Transverse colon (tissue), 4 donors: ENCODE data around the gene DST. TPM values are rescaled to one million over a fixed set of nuclear protein-coding genes. Genes with fewer than 3 reads are reported as not detected.

Experiments used
- DNase-seq: peaks from one replicate; pipeline ENCODE4 v3.0.0-alpha.2; 2019
- H3K27ac ChIP-seq, 4 donors: fragments of 200-600 bp; sonication (generic); 2 replicates each; pipeline ENCODE4 v1.5.1; 2016 to 2018; ENCODE audit warnings: inconsistent platforms in 4 of 4
- H3K27me3 ChIP-seq: fragments of 200-600 bp; sonication (generic); 2 replicates; pipeline ENCODE4 v1.5.1; 2017; ENCODE audit warnings: inconsistent platforms
- H3K36me3 ChIP-seq, 4 donors: fragments of 200-600 bp; sonication (generic); 2 replicates each; pipeline ENCODE4 v1.5.1; 2017 to 2019; ENCODE audit warnings: inconsistent platforms in 4 of 4
- H3K4me1 ChIP-seq, 4 donors: fragments of 200-600 bp; sonication (generic); 2 replicates each; pipeline ENCODE4 v1.5.1; 2017 to 2020; ENCODE audit warnings: inconsistent platforms in 4 of 4
- H3K4me3 ChIP-seq, 4 donors: fragments of 200-600 bp; sonication (generic); 1 replicate in 1 of 4; 2 replicates in 3 of 4; pipeline versions ENCODE4 v1.5.1 to v1.6.1; 2017 to 2019; ENCODE audit warnings: inconsistent platforms in 4 of 4
- H3K9me3 ChIP-seq, 2 donors: fragments of 200-600 bp; sonication (generic); 2 replicates each; pipeline ENCODE4 v1.5.1; 2017 to 2019; ENCODE audit warnings: inconsistent platforms in 2 of 2
- EP300 ChIP-seq: sonication (generic); formaldehyde crosslinking; IDR thresholded peaks from one replicate; pipeline ENCODE4 v1.6.1; 2017; ENCODE audit warnings: antibody characterized with exemption, low read depth
- POLR2A ChIP-seq: fragments of 450-650 bp; IDR thresholded peaks from one replicate; pipeline ENCODE4 v1.6.1; 2016; ENCODE audit warnings: antibody characterized with exemption, mild to moderate bottlenecking, moderate library complexity
- POLR2AphosphoS5 ChIP-seq, 3 donors: sonication (generic); formaldehyde crosslinking; IDR thresholded peaks; one replicate each; pipeline ENCODE4 v1.6.1; 2016; ENCODE audit warnings: antibody characterized with exemption in 3 of 3
- WGBS, 2 donors: methylation state at CpG; one replicate each; pipeline ENCODE4 v1.1.5; 2018; ENCODE audit warnings: low coverage in 1 of 2; 5-methylcytosine and 5-hydroxymethylcytosine counted together
- in situ Hi-C, 4 donors: fragments of 200-750 bp; cut with MboI; loops; one replicate each; pipeline versions ENCODE4 v1.15.0 to v1.15.1; 2017; ENCODE audit warnings: low sequenced_read_pairs in 3 of 4, low pct_ligation_motif_present in 1 of 4, low pct_unique_long_range_greater_than_20kb in 1 of 4
- intact Hi-C: fragments of 100-400 bp; cut with DNase I; formaldehyde crosslinking; loops from one replicate; pipeline ENCODE4 v1.15.1; 2023; ENCODE audit warnings: low total_unique reads
- total RNA-seq, 4 donors: library from RNA; depleted of rRNA; stranded (reverse); fragments of >200 nt; gene quantifications; one replicate each; pipeline ENCODE4 v1.1.0, GENCODE V29; 2016
- TF ChIP-seq, protein P1 (sequence below), 5 experiments: fragments of 200-600 bp in 3 of 5; fragments of 450-650 bp in 2 of 5; sonication (generic) in 3 of 5; IDR thresholded peaks; 1 replicate in 2 of 5; 2 replicates in 3 of 5; pipeline ENCODE4 v1.5.1; 2016 to 2017; ENCODE audit warnings: antibody characterized with exemption in 5 of 5, inconsistent platforms in 3 of 5, mild to moderate bottlenecking in 2 of 5, moderate library complexity in 1 of 5

Gene DST
- total RNA-seq, 4 donors from 2014 or later = 280 to 535 (median 428) TPM

DNA sequence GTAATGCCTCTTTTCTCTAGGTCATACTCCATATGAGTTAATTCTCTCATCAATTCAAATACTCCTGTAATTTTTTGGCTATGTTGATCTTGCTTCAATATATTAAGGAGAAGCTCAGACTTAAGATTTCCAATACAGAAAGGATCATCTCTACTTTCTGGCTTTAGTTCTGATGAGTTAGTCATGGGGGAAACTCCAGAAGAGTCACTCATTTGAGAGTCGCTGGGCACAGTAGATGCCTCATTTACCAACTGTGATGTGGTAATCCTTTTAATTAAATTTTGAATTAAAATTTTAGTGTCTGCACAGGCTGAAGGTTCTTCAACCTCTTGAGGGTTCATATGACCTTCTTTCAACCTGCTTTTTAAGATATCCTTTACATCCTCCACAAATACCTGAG lies 38.5 kb downstream of the DST start:
- 76 to 87% methylated on average over 1 of the region's 1 CpG for WGBS, 2 donors
- in situ Hi-C loops = no loop called here
- Histone ChIP-seq H3K36me3 (peaks cover 0 to 36% (median 6%) of the 10 kb centered on the region in 4 donors), H3K4me3 (no peak overlapping the region), H3K27me3 (no peaks in the 10 kb centered on the region), H3K9me3 (no peaks in the 10 kb centered on the region), H3K27ac (no peak overlapping the region), H3K4me1 (no peaks in the 10 kb centered on the region)
- no peak for DNase-seq
- TF ChIP-seq, protein P1, sequence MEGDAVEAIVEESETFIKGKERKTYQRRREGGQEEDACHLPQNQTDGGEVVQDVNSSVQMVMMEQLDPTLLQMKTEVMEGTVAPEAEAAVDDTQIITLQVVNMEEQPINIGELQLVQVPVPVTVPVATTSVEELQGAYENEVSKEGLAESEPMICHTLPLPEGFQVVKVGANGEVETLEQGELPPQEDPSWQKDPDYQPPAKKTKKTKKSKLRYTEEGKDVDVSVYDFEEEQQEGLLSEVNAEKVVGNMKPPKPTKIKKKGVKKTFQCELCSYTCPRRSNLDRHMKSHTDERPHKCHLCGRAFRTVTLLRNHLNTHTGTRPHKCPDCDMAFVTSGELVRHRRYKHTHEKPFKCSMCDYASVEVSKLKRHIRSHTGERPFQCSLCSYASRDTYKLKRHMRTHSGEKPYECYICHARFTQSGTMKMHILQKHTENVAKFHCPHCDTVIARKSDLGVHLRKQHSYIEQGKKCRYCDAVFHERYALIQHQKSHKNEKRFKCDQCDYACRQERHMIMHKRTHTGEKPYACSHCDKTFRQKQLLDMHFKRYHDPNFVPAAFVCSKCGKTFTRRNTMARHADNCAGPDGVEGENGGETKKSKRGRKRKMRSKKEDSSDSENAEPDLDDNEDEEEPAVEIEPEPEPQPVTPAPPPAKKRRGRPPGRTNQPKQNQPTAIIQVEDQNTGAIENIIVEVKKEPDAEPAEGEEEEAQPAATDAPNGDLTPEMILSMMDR (IDR thresholded peaks at IDR 0.05) = no peak
- TF ChIP-seq POLR2AphosphoS5 (IDR thresholded peaks at IDR 0.05) (no peak), EP300 (no peak), POLR2A (no peak)
- intact Hi-C loops = no loop called here

DNA sequence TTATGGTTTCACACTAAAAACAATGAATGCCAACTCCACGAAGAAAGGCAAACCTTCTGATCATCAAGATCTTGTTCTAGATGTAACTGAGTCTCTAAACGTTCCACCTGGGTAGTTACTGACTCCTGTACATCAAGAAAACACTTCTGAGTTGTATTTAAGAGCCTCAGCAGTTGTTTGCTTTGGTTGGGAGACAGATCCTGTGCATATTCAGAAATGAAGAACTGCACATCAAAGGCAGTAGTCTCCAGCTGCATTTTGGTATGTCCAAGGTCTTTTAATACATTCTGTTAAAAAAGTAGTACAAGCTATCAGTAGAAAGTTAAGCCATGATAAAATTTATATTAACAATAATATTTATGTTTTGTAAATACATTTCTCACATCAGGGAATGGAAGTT lies 41.3 kb downstream of the DST start:
- no peak overlapping the region for H3K27ac ChIP-seq
- no peak overlapping the region for H3K4me3 ChIP-seq
- no peaks in the 10 kb centered on the region for H3K4me1 ChIP-seq
- no peak for TF ChIP-seq EP300
- TF ChIP-seq, protein P1 (IDR thresholded peaks at IDR 0.05) = no peak
- TF ChIP-seq POLR2A = no peak
- no peak for TF ChIP-seq POLR2AphosphoS5 (IDR thresholded peaks at IDR 0.05)
- no peak for DNase-seq
- in situ Hi-C loops (no loop called here), intact Hi-C loops (no loop called here)
- no peaks in the 10 kb centered on the region for H3K27me3 ChIP-seq
- 46 to 79% methylated on average over 2 of the region's 2 CpGs for WGBS, 2 donors
- peaks cover 0 to 36% (median 7%) of the 10 kb centered on the region in 4 donors for H3K36me3 ChIP-seq
- H3K9me3 ChIP-seq = no peaks in the 10 kb centered on the region

DNA sequence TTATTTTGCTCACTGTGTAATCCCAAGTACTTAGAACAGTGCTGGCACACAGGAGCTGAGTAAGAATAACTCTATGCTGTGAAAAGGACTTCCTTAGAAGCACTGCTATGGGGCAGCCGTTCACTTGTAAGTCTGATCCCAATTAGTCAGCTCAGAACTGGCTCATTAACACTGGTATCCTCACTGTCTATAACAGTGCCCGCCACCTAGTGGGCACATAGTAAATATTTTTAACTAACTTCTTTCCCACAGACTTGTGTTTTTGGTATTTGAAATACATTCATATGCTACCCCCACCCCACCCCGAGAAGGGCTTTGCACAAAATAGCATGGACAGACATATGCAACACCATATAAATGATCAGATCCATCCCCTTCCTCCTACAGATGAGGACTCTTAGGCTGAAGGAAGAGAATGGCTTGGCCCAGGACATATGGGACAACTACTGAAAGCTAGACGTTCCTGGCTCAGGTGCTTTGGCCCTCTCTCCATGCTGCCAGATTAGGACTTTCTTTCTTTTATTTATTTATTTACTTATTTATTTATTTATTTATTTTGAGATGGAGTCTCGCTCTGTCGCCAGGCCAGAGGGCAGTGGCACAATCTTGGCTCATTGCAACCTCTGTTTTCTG lies 47.1 kb downstream of the DST start:
- in situ Hi-C loops = loop anchor here in 3 of 4 donors (10.0 kb wide), 2 partner anchors 231 to 241 kb away; no protein-coding TSS in a partner anchor
- H3K27ac ChIP-seq = no peak overlapping the region
- DNase-seq = peak; percentile 35

DNA sequence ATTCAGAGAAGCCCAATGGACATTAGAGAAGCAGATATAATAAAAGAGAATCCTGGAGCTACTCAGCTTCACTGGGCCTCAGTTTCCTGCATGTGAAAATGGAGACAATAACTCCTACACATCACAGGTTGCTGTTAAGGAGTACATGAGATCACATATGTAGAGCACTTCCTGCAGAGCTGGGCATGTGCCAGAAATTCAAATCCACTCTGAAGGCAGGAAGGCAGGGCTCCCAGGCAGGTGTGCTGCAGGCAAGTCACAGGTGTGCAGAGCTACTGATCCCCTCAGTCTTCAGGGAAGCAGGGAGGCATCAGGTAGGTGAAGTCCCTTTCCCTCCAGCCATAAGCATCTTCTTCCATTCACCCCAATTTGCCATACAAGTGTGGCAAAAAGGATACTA lies 48.0 kb downstream of the DST start:
- in situ Hi-C loops (loop anchor here (5.0 to 10.0 kb wide), 3 partner anchors 230 to 240 kb away; no protein-coding TSS in a partner anchor), intact Hi-C loops (loop anchor here (5.0 to 10.0 kb wide), 2 partner anchors 237 to 1620 kb away; no protein-coding TSS in a partner anchor)
- Histone ChIP-seq H3K9me3 (no peaks in the 10 kb centered on the region), H3K27ac (peak overlapping the region in 1 of 4 donors; percentile 24), H3K4me3 (no peak overlapping the region), H3K4me1 (peaks cover 0 to 9% (median 4%) of the 10 kb centered on the region in 4 donors), H3K36me3 (peaks cover 0 to 12% (median 6%) of the 10 kb centered on the region in 4 donors), H3K27me3 (no peaks in the 10 kb centered on the region)
- DNase-seq = peak; percentile 36
- TF ChIP-seq, protein P1 (IDR thresholded peaks at IDR 0.05) = no peak

More for the DNA sequence above, 47.1 kb downstream of the DST start:
- H3K27me3 ChIP-seq = no peaks in the 10 kb centered on the region
- WGBS, 2 donors = 43 to 47% methylated on average over 5 to 6 of the region's 6 CpGs
- no peak overlapping the region for H3K4me3 ChIP-seq
- TF ChIP-seq POLR2A = no peak
- TF ChIP-seq, protein P1 (IDR thresholded peaks at IDR 0.05) = peak; percentile 44 to 60 (median 58)
- peaks cover 0 to 9% (median 4%) of the 10 kb centered on the region in 4 donors for H3K4me1 ChIP-seq
- intact Hi-C loops = loop anchor here (10.0 kb wide), 1 partner anchor 1621 kb away; no protein-coding TSS in a partner anchor
- H3K9me3 ChIP-seq = no peaks in the 10 kb centered on the region
- H3K36me3 ChIP-seq = peaks cover 0 to 21% (median 7%) of the 10 kb centered on the region in 4 donors
